PC-9 (cell line): ENCODE measurements around the gene KCNK7.

Experiments used
- CTCF ChIP-seq: fragments of 200-600 bp; sonication (generic); conservative IDR thresholded peaks from 2 replicates; pipeline ENCODE4 v1.6.1; 2017; ENCODE audit warnings: mixed run types, antibody characterized with exemption, mild to moderate bottlenecking, moderate library complexity
- EZH2 ChIP-seq: fragments of 200-600 bp; sonication (generic); IDR thresholded peaks from 2 replicates; pipeline ENCODE4 v1.8.0; 2017; ENCODE audit warnings: antibody characterized with exemption, low read depth

- peak; percentile 70 for TF ChIP-seq CTCF
- no peak for TF ChIP-seq EZH2
Measured at GRCh38 chr11:65571940-65572339, 23.7 kb downstream of the KCNK7 start.
